SK-N-SH treated with all-trans-retinoic acid at 6 μM for 48 hours (cell line): Measurements from ENCODE around the gene CEP128.
A peak's percentile ranks its signal among the peaks of the same experiment; 100 is the strongest.

ENCODE experiments used
- ATAC-seq: fragments of 200-7000 bp; cut with Tn5 transposase; 3 replicates; pipeline ENCODE4 v1.9.1; 2020; ENCODE audit warnings: mild to moderate bottlenecking, moderate library complexity
- CREB5 ChIP-seq: fragments of 250-450 bp; sonication (Bioruptor Pico); IDR thresholded peaks from 2 replicates; pipeline ENCODE4 v1.5.1; 2020; ENCODE audit warnings: low read depth, mild to moderate bottlenecking, moderate library complexity
- CSDC2 ChIP-seq: fragments of 250-450 bp; sonication (Bioruptor Pico); IDR thresholded peaks from 2 replicates; pipeline ENCODE4 v1.5.0; 2020; ENCODE audit warnings: mild to moderate bottlenecking, moderate library complexity
- CSRNP3 ChIP-seq: fragments of 250-450 bp; sonication (Bioruptor Pico); IDR thresholded peaks from 2 replicates; pipeline ENCODE4 v1.5.1; 2021; ENCODE audit warnings: mild to moderate bottlenecking, moderate library complexity
- ESRRG ChIP-seq: fragments of 250-450 bp; sonication (Bioruptor Pico); IDR thresholded peaks from 2 replicates; pipeline ENCODE4 v1.6.1; 2021; ENCODE audit warnings: mild to moderate bottlenecking
- GLIS3 ChIP-seq: fragments of 250-450 bp; sonication (Bioruptor Pico); IDR thresholded peaks from 2 replicates; pipeline ENCODE4 v1.5.0; 2020; ENCODE audit warnings: mild to moderate bottlenecking, moderate library complexity
- ISL1 ChIP-seq: fragments of 250-450 bp; sonication (Bioruptor Pico); IDR thresholded peaks from 2 replicates; pipeline ENCODE4 v2.1.2; 2022; ENCODE audit warnings: mild to moderate bottlenecking, moderate library complexity
- PPARA ChIP-seq: fragments of 250-450 bp; sonication (Bioruptor Pico); IDR thresholded peaks from 2 replicates; pipeline ENCODE4 v1.5.0; 2020; ENCODE audit warnings: mild to moderate bottlenecking, borderline replicate concordance
- RARB ChIP-seq: fragments of 250-450 bp; sonication (Bioruptor Pico); IDR thresholded peaks from 2 replicates; pipeline ENCODE4 v1.8.0; 2021; ENCODE audit warnings: mild to moderate bottlenecking, moderate library complexity
- SNAI2 ChIP-seq: fragments of 250-450 bp; sonication (Bioruptor Pico); IDR thresholded peaks from 2 replicates; pipeline ENCODE4 v1.5.0; 2020; ENCODE audit warnings: mild to moderate bottlenecking, moderate library complexity
- TCF4 ChIP-seq: fragments of 250-450 bp; sonication (Bioruptor Pico); IDR thresholded peaks from 2 replicates; pipeline ENCODE4 v1.8.0; 2021; ENCODE audit warnings: mild to moderate bottlenecking, moderate library complexity, borderline replicate concordance
- TOX ChIP-seq: fragments of 250-450 bp; sonication (Bioruptor Pico); IDR thresholded peaks from 2 replicates; pipeline ENCODE4 v1.8.0; 2021; ENCODE audit warnings: mild to moderate bottlenecking, moderate library complexity, borderline replicate concordance
- ZFP3 ChIP-seq: fragments of 250-450 bp; sonication (Bioruptor Pico); IDR thresholded peaks from 2 replicates; pipeline ENCODE4 v1.5.0; 2020; ENCODE audit warnings: mild to moderate bottlenecking, moderate library complexity
- ZNF565 ChIP-seq: fragments of 450-650 bp; formaldehyde crosslinking; conservative IDR thresholded peaks from 2 replicates; pipeline ENCODE4 v1.5.0; 2020; ENCODE audit warnings: low read depth, mild to moderate bottlenecking, moderate library complexity
- ZNF70 ChIP-seq: fragments of 450-650 bp; formaldehyde crosslinking; IDR thresholded peaks from 2 replicates; pipeline ENCODE4 v1.5.0; 2020; ENCODE audit warnings: mild to moderate bottlenecking, moderate library complexity
- ZNF8 ChIP-seq: fragments of 450-650 bp; formaldehyde crosslinking; IDR thresholded peaks from 2 replicates; pipeline ENCODE4 v1.5.0; 2020; ENCODE audit warnings: mild to moderate bottlenecking, moderate library complexity
- TF ChIP-seq, protein P1 (sequence below): fragments of 250-450 bp; sonication (Bioruptor Pico); IDR thresholded peaks from 2 replicates; pipeline ENCODE4 v1.8.0; 2021; ENCODE audit warnings: low read depth, mild to moderate bottlenecking, moderate library complexity, borderline replicate concordance
- TF ChIP-seq, protein P2 (sequence below): fragments of 250-450 bp; sonication (Bioruptor Pico); IDR thresholded peaks from 2 replicates; pipeline ENCODE4 v1.5.0; 2020; ENCODE audit warnings: mild to moderate bottlenecking, moderate library complexity

Gene CEP128

DNA sequence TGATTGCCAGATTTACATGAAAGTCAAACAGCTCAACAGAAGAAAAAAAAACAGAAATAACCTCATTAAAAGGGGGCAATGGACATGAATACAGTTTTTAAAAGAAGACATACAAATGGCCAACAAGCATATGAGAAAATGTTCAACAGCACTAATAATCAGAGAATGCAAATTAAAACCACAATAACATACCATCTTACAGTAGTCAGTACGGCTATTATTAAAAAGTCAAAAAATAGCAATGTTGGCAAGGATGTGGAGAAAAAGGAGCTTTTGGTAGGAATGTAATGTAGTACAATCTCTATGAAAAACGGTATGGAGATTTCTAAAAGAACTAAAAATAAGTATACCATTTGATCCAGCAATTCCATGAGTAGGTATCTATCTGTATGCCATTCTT, 272.1 kb downstream of the CEP128 start:
- no peak for TF ChIP-seq ISL1 (CRISPR knock-in tag)
- TF ChIP-seq CSDC2 (CRISPR knock-in tag), result no peak
- no peak for TF ChIP-seq ZNF565
- no peak for TF ChIP-seq ZFP3 (CRISPR knock-in tag)
- TF ChIP-seq TCF4, result no peak
- ATAC-seq, result no peak

- ATAC-seq, result peak; percentile 40; the same call in 1 of the 3 replicates
- TF ChIP-seq GLIS3 (CRISPR knock-in tag) (no peak), PPARA (CRISPR knock-in tag) (no peak), ZNF70 (CRISPR knock-in tag) (no peak), ZNF8 (CRISPR knock-in tag) (no peak), TOX (CRISPR knock-in tag) (no peak)
Observed at GRCh38 chr14:80664576-80664975, 277.0 kb downstream of the CEP128 start.

- no peak for ATAC-seq
- TF ChIP-seq, protein P1, sequence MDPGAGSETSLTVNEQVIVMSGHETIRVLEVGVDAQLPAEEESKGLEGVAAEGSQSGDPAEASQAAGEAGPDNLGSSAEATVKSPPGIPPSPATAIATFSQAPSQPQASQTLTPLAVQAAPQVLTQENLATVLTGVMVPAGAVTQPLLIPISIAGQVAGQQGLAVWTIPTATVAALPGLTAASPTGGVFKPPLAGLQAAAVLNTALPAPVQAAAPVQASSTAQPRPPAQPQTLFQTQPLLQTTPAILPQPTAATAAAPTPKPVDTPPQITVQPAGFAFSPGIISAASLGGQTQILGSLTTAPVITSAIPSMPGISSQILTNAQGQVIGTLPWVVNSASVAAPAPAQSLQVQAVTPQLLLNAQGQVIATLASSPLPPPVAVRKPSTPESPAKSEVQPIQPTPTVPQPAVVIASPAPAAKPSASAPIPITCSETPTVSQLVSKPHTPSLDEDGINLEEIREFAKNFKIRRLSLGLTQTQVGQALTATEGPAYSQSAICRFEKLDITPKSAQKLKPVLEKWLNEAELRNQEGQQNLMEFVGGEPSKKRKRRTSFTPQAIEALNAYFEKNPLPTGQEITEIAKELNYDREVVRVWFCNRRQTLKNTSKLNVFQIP (CRISPR knock-in tag), result no peak
- TF ChIP-seq ESRRG (CRISPR knock-in tag) (no peak), ZNF8 (CRISPR knock-in tag) (no peak), CREB5 (CRISPR knock-in tag) (no peak), ZNF565 (no peak)
- TF ChIP-seq, all 23 proteins: peak for 0
Observed at GRCh38 chr14:80663541-80663940, 278.0 kb downstream of the CEP128 start.

GRCh38 chr14:80659783-80660182, 281.8 kb downstream of the CEP128 start:
- ATAC-seq, result no peak
- TF ChIP-seq PPARA (CRISPR knock-in tag) (no peak), RARB (CRISPR knock-in tag) (no peak)

GRCh38 chr14:80658733-80659132, 282.8 kb downstream of the CEP128 start:
- no peak for TF ChIP-seq ESRRG (CRISPR knock-in tag)
- TF ChIP-seq CSRNP3, result no peak
- TF ChIP-seq, protein P1 (CRISPR knock-in tag), result no peak
- no peak for TF ChIP-seq ZNF565
- no peak for TF ChIP-seq SNAI2 (CRISPR knock-in tag)
- TF ChIP-seq RARB (CRISPR knock-in tag), result no peak
- no peak for TF ChIP-seq ISL1 (CRISPR knock-in tag)
- TF ChIP-seq, protein P2, sequence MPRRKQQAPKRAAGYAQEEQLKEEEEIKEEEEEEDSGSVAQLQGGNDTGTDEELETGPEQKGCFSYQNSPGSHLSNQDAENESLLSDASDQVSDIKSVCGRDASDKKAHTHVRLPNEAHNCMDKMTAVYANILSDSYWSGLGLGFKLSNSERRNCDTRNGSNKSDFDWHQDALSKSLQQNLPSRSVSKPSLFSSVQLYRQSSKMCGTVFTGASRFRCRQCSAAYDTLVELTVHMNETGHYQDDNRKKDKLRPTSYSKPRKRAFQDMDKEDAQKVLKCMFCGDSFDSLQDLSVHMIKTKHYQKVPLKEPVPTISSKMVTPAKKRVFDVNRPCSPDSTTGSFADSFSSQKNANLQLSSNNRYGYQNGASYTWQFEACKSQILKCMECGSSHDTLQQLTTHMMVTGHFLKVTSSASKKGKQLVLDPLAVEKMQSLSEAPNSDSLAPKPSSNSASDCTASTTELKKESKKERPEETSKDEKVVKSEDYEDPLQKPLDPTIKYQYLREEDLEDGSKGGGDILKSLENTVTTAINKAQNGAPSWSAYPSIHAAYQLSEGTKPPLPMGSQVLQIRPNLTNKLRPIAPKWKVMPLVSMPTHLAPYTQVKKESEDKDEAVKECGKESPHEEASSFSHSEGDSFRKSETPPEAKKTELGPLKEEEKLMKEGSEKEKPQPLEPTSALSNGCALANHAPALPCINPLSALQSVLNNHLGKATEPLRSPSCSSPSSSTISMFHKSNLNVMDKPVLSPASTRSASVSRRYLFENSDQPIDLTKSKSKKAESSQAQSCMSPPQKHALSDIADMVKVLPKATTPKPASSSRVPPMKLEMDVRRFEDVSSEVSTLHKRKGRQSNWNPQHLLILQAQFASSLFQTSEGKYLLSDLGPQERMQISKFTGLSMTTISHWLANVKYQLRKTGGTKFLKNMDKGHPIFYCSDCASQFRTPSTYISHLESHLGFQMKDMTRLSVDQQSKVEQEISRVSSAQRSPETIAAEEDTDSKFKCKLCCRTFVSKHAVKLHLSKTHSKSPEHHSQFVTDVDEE, result no peak
- no peak for TF ChIP-seq PPARA (CRISPR knock-in tag)
- ATAC-seq, result no peak
